Aorta (tissue), 5 donors: ENCODE results near the gene NHLRC1. TPM values are rescaled to one million over a fixed set of nuclear protein-coding genes. Genes with fewer than 3 reads are reported as not detected.

Experiments
- ATAC-seq: fragments of 200-7000 bp; cut with Tn5 transposase; one replicate; pipeline ENCODE4 v1.9.1; 2022; ENCODE audit warnings: moderate library complexity; ENCODE audit not compliant: low FRiP score
- DNase-seq, 2 donors: peaks; one replicate each; pipeline ENCODE4 v3.0.0-alpha.2; 2020
- H3K27ac ChIP-seq, 2 donors: one replicate each; pipeline ENCODE4 v1.5.1; 2013; ENCODE audit warnings: low read length in 2 of 2, mild to moderate bottlenecking in 2 of 2, moderate library complexity in 2 of 2, control low read depth in 1 of 2, inconsistent platforms in 1 of 2, low read depth in 1 of 2
- H3K27me3 ChIP-seq, 2 donors: one replicate each; pipeline ENCODE4 v1.6.1; 2013; ENCODE audit warnings: control low read depth in 1 of 2, low read length in 1 of 2, mild to moderate bottlenecking in 1 of 2, moderate library complexity in 1 of 2; ENCODE audit not compliant: insufficient read depth in 2 of 2, control insufficient read depth in 1 of 2
- H3K36me3 ChIP-seq, 2 donors: one replicate each; pipeline ENCODE4 v1.6.1; 2013; ENCODE audit warnings: control low read depth in 1 of 2, low read length in 1 of 2, mild to moderate bottlenecking in 1 of 2; ENCODE audit not compliant: insufficient read depth in 2 of 2, control insufficient read depth in 1 of 2
- H3K4me1 ChIP-seq, 2 donors: one replicate each; pipeline ENCODE4 v1.6.1; 2013; ENCODE audit warnings: low read length in 2 of 2, control low read depth in 1 of 2, mild to moderate bottlenecking in 1 of 2, moderate library complexity in 1 of 2; ENCODE audit not compliant: insufficient read depth in 2 of 2, control insufficient read depth in 1 of 2
- H3K4me3 ChIP-seq, 2 donors: one replicate each; pipeline ENCODE4 v1.5.1; 2013; ENCODE audit warnings: low read length in 2 of 2, control low read depth in 1 of 2, mild to moderate bottlenecking in 1 of 2
- H3K9me3 ChIP-seq: one replicate; pipeline ENCODE4 v1.6.1; 2013; ENCODE audit warnings: mild to moderate bottlenecking, low read length; ENCODE audit not compliant: control insufficient read depth
- WGBS, 2 donors: extraction: QIAGEN DNeasy Blood & Tissue Kit; methylation state at CpG; one replicate each; pipeline ENCODE4 v1.1.7; 2013; 5-methylcytosine and 5-hydroxymethylcytosine counted together
- intact Hi-C, 2 donors: fragments of 100-400 bp; cut with DNase I; formaldehyde crosslinking; loops; one replicate each; pipeline versions ENCODE4 v1.14.2 to v1.15.0; 2022
- polyA plus RNA-seq, 2 donors: library from polyadenylated mRNA; stranded (reverse); fragments of 200-250 nt; gene quantifications; one replicate each; pipeline ENCODE4 v1.2.3, GENCODE V29; 2013
- total RNA-seq, 2 donors: library from RNA; stranded (reverse); fragmentation: NEBNext Ultra II Directional; extraction: Animal tissue kit (Norgen Biotek cat#: 25700); gene quantifications; one replicate each; pipeline ENCODE4 v1.2.1, GENCODE V29; 2021
- donor health status: healthy with polysubstance abuse.
- donor health status: Bipolar disorder and iron deficiency.
- donor health status: DM: no; HTN: no; CAD: no.
- donor health status: DM: no; HTN: no; CAD: no.
- donor health status: DM: yes; HTN: yes; CAD: no.

NHLRC1 gene
- total and polyA plus RNA-seq, 4 donors: 0.94 to 2.1 (median 1.7) TPM

DNA sequence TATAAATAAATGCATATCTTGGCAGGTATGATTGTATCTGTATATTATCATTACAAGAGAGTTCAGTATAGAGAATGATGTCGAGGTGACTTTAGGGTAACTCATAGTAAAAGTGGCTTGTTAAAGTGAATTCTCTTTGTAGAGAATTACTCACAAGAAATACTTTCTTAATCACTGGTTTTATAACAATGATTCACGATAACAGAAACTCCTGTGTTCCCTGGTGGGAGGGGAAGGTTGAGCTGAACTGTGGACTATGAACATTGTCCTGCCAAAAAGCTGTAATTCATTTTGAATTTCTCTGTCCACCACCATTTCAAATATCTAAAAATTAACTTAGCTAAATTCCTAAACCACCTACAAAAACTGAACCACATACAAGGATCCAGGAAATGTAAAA, 24.7 kb upstream of the NHLRC1 start:
- ATAC-seq (no peak), DNase-seq (no peak)
- H3K4me1 ChIP-seq: no peaks in the 10 kb centered on the region
- H3K27ac ChIP-seq: no peak overlapping the region
- H3K27me3 ChIP-seq: no peaks in the 10 kb centered on the region
- H3K9me3 ChIP-seq: no peaks in the 10 kb centered on the region
- WGBS, 2 donors: 74% methylated on average over 2 of the region's 2 CpGs
- intact Hi-C loops: no loop called here
- peaks cover 0 to 2% of the 10 kb centered on the region in 2 donors for H3K36me3 ChIP-seq
- no peak overlapping the region for H3K4me3 ChIP-seq

DNA sequence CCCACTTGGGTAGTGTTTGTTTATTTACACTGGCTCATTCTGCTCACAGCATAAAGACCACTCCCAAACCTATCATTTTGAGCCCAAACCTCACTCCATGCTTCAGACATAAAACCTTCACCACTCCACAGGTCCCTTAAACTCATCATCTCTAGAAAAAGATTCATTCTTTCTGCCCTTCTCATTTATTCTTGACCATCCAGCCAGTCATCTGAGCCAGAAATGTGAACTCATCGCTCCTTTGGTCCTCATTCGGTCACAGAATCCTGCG, 20.0 kb upstream of the NHLRC1 start:
- H3K4me3 ChIP-seq: no peak overlapping the region
- WGBS, 2 donors: 94 to 99% methylated on average over 3 of the region's 3 CpGs
- H3K27ac ChIP-seq: no peak overlapping the region
- no peaks in the 10 kb centered on the region for H3K4me1 ChIP-seq
- intact Hi-C loops: no loop called here
- no peaks in the 10 kb centered on the region for H3K27me3 ChIP-seq
- no peak for DNase-seq
- H3K9me3 ChIP-seq: no peaks in the 10 kb centered on the region
- ATAC-seq: no peak
- H3K36me3 ChIP-seq: peaks cover 0 to 6% of the 10 kb centered on the region in 2 donors

DNA sequence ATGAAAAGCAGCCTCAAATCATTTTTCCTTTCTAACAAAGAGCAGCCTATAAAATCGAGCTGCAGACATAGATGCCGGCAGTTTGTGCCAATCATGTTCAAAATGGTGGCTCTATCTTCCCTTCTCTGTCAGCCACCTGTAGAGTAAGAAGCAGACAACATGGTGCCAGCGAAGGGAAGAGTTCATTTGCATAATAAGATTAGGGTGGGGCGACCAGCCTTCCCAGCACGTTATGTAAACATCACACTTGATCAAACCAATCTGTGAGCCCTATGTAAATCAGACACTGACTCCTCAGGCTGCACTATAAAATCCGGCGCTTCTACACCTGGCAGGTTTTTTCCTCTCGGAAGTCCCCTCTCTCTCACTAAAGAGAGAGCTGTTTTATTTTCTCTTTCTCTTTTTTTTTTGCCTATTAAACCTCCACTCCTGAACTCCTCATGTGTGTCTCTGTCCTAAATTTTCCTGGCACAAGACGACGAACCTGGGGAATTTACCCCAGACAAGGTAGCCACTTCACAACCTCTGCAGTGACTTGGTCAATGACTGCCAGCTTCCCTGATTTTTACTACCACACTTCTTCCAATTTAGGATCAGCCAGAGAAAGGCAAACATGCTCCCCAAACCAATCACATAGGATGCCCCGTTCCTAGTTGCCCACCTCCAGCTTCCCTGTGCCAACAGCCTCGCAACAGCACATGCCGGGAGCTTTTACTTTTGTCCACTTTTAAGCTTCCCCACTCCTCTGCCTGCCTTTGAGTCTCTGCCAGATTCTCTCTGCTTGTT, 19.5 kb upstream of the NHLRC1 start:
- intact Hi-C loops: no loop called here
- no peak overlapping the region for H3K4me3 ChIP-seq
- H3K4me1 ChIP-seq: no peaks in the 10 kb centered on the region
- 87 to 89% methylated on average over 13 of the region's 13 CpGs for WGBS, 2 donors
- no peak for DNase-seq
- peaks cover 0 to 6% of the 10 kb centered on the region in 2 donors for H3K36me3 ChIP-seq
- no peak for ATAC-seq
- H3K27me3 ChIP-seq: no peaks in the 10 kb centered on the region
- H3K27ac ChIP-seq: no peak overlapping the region
- H3K9me3 ChIP-seq: no peaks in the 10 kb centered on the region

DNA sequence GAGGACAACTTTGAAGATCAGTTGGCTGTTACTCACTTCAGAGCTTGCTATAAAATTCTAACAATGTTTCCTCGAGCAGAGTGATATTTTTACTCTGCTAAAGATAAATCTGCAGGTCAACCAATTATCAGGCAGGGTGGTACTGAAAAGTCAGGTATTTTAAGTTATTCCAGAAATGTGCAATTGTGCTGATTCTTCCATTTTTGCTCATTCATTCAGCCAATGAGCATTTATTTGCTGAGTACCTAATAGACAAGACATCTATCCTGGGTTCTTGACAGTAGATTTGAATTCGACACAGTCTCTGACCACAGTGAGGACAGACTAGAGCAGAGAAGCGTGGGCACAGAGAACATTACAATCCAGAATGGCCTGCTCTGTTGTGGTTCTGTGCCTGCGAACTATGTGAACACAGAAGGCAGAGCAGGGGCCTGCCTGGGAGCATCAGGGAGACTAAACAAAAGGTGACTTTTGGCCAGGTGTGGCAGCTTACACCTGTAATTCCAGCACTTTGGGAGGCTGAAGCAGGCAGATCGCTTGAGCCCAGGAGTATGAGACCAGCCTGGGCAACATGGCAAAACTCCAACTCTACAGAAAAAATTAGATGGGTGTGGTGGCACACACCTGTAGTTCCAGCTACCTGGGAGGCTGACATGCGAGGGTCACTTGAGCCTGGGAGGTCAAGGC, 17.6 kb upstream of the NHLRC1 start:
- Histone ChIP-seq H3K9me3 (no peaks in the 10 kb centered on the region), H3K27me3 (no peaks in the 10 kb centered on the region), H3K4me3 (no peak overlapping the region), H3K27ac (no peak overlapping the region), H3K4me1 (no peaks in the 10 kb centered on the region), H3K36me3 (peaks cover 0 to 6% of the 10 kb centered on the region in 2 donors)
- intact Hi-C loops: no loop called here
- ATAC-seq: no peak
- DNase-seq: no peak
- 88 to 93% methylated on average over 6 of the region's 6 CpGs for WGBS, 2 donors

DNA sequence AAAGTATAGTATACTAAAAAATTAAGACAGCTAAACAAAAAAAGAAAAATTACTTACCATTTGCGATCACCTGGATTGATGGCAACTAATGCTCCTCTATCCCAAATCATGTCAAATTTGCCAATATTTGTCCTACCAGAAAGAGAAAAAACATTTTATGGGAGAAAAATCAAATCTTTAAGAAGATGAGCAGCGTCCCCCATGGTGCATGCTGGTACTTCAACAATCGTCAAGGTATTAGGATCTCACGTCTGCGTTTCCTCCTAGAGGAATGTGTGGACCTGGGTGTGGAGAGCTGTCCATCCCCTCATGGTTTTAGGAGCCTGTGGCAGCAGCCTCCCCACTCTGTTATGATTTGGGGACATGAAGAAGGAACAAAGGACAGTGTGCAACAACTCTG, 16.4 kb upstream of the NHLRC1 start:
- 91 to 92% methylated on average over 5 of the region's 5 CpGs for WGBS, 2 donors
- Histone ChIP-seq H3K9me3 (no peaks in the 10 kb centered on the region), H3K4me1 (no peaks in the 10 kb centered on the region), H3K36me3 (peaks cover 0 to 6% of the 10 kb centered on the region in 2 donors), H3K27me3 (no peaks in the 10 kb centered on the region), H3K4me3 (no peak overlapping the region), H3K27ac (no peak overlapping the region)
- intact Hi-C loops: no loop called here
- no peak for DNase-seq
- no peak for ATAC-seq

DNA sequence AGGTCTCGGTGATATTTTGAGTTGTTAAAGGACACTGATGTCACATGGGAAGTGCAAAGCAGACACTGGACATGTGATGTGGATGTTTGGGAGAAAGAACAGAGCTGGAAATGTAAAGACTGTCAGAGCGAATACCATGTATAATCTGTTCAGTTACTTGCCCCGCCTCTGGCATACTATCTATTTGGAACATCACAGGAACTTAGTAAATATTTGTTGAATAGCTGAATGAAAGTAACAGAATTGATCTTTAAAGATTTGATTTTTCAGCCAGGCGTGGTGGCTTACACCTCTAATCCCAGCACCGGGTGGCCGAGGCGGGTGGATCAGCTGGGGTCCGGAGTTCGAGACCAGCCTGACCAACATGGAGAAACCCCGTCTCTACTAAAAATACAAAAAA, 13.8 kb upstream of the NHLRC1 start:
- Histone ChIP-seq H3K27me3 (no peaks in the 10 kb centered on the region), H3K4me1 (no peaks in the 10 kb centered on the region), H3K27ac (no peak overlapping the region), H3K9me3 (no peaks in the 10 kb centered on the region), H3K4me3 (no peak overlapping the region), H3K36me3 (peaks cover 0 to 3% of the 10 kb centered on the region in 2 donors)
- ATAC-seq (no peak), DNase-seq (no peak)
- WGBS, 2 donors: 97 to 99% methylated on average over 10 of the region's 10 CpGs
- intact Hi-C loops: no loop called here

DNA sequence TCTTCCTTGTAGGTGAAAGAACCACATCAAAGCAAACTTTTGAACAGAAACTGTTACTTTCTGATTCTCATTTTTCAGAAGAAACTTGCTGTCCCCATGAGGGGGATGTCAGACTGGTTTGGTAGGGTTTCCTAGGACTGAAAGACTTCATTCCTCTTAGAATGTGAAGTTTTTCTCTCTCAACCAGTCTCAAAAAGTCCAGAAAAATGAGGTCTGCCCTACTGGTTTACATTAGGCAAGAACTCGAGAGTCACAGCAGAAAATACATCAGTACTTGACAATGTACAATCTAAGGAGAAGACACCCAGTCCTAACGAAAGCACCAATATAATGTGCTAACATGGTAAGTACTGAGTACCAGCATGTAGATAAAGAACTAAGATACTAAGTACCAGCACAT, 12.7 kb upstream of the NHLRC1 start:
- WGBS, 2 donors: 88 to 95% methylated on average over 2 of the region's 2 CpGs
- intact Hi-C loops: no loop called here
- no peaks in the 10 kb centered on the region for H3K27me3 ChIP-seq
- no peaks in the 10 kb centered on the region for H3K4me1 ChIP-seq
- ATAC-seq (no peak), DNase-seq (no peak)
- no peaks in the 10 kb centered on the region for H3K9me3 ChIP-seq
- H3K4me3 ChIP-seq: no peak overlapping the region
- no peak overlapping the region for H3K27ac ChIP-seq
- peaks cover 0 to 5% of the 10 kb centered on the region in 2 donors for H3K36me3 ChIP-seq

DNA sequence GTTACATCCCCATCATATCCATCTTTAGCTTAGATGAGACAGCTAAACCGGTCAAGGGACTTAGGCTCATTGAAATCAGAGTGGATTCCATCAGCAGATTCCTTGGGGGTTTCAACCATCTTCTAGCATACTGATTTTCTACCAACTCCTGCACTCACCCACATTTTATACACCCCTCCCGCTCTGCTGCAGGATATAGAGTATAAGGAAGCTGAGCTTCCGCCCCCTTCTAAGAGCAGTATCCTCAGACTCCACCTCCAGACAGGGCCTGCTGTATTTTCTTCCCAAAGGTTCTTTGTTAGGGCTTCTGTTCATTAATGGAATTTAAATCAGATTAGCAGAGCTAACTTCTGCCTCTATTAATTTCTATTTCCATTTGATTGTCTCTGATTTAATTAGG, 9.9 kb upstream of the NHLRC1 start:
- WGBS, 2 donors: 95 to 99% methylated on average over 3 of the region's 3 CpGs
- no peak overlapping the region for H3K4me3 ChIP-seq
- ATAC-seq (no peak), DNase-seq (no peak)
- H3K4me1 ChIP-seq: no peaks in the 10 kb centered on the region
- peaks cover 0 to 3% of the 10 kb centered on the region in 2 donors for H3K36me3 ChIP-seq
- H3K9me3 ChIP-seq: no peaks in the 10 kb centered on the region
- no peak overlapping the region for H3K27ac ChIP-seq
- H3K27me3 ChIP-seq: no peaks in the 10 kb centered on the region
- intact Hi-C loops: no loop called here

DNA sequence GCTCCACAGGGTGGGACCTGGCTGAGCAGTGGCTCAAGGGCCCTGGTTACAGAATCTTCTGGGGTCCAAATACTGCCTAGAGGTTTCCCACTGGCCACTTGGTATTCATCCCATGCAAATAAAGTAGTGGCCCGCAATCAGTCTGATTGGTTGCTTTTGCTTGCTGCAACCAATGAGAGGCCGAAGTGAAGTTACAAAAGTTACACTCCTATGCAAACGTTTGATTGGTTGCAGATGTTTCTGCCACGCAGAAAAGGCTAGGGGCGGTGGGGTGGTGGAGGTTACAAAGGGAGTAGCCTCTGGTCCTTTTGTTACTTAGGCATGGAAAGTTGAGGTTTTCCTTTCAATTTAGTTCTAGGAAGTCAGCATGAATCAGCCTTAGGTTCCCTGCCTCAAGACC, 3.6 kb upstream of the NHLRC1 start:
- H3K9me3 ChIP-seq: no peaks in the 10 kb centered on the region
- intact Hi-C loops: loop anchor here in 1 of 2 donors (5.0 to 10.0 kb wide), 3 partner anchors 139 to 971 kb away; partner anchors contain the start of gene KIF13A
- DNase-seq (no peak), ATAC-seq (no peak)
- no peaks in the 10 kb centered on the region for H3K27me3 ChIP-seq
- WGBS, 2 donors: 46 to 47% methylated on average over 5 of the region's 5 CpGs
- no peak overlapping the region for H3K27ac ChIP-seq
- no peak overlapping the region for H3K4me3 ChIP-seq
- H3K4me1 ChIP-seq: no peaks in the 10 kb centered on the region
- peaks cover 0 to under 1% of the 10 kb centered on the region in 2 donors for H3K36me3 ChIP-seq
